Right lobe of liver (tissue), 4 donors: ENCODE measurements around the gene KIAA0825.

ENCODE experiments used
- POLR2A ChIP-seq: fragments of 450-650 bp; IDR thresholded peaks from one replicate; pipeline ENCODE4 v1.6.1; 2017; ENCODE audit warnings: antibody characterized with exemption, mild to moderate bottlenecking
- TF ChIP-seq, protein P1 (sequence below), 4 donors: fragments of 200-600 bp in 3 of 4; fragments of 450-650 bp in 1 of 4; IDR thresholded peaks; one replicate each; pipeline versions ENCODE4 v1.5.1 to v1.8.0; 2016 to 2022; ENCODE audit warnings: antibody characterized with exemption in 4 of 4, mild to moderate bottlenecking in 2 of 4
- donor health status: DM: no; HTN: no; CAD: no.
- donor health status: DM: no; HTN: no; CAD: no.
- donor health status: DM: no; HTN: yes; CAD: no.

DNA sequence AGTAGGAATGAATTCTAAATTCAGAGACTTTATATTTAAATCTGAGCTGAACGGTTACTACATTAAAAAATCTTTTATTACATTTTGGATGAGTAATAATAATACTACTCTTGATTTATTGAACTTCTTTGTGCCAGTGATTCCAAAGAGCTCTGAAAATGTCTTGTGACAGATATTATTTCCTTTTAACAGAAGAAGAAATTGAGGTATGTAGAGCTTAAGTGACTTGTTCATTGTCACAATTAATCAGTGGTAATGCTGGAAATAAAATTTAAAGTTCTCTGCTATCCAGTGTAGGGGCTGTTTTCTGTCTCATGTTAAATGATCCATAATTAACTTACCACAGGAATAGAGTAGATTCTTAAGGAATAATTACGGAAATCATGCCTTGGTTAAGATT, 335.3 kb downstream of the KIAA0825 start:
- TF ChIP-seq, protein P1, sequence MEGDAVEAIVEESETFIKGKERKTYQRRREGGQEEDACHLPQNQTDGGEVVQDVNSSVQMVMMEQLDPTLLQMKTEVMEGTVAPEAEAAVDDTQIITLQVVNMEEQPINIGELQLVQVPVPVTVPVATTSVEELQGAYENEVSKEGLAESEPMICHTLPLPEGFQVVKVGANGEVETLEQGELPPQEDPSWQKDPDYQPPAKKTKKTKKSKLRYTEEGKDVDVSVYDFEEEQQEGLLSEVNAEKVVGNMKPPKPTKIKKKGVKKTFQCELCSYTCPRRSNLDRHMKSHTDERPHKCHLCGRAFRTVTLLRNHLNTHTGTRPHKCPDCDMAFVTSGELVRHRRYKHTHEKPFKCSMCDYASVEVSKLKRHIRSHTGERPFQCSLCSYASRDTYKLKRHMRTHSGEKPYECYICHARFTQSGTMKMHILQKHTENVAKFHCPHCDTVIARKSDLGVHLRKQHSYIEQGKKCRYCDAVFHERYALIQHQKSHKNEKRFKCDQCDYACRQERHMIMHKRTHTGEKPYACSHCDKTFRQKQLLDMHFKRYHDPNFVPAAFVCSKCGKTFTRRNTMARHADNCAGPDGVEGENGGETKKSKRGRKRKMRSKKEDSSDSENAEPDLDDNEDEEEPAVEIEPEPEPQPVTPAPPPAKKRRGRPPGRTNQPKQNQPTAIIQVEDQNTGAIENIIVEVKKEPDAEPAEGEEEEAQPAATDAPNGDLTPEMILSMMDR (IDR thresholded peaks at IDR 0.05), result no peak
- no peak for TF ChIP-seq POLR2A
